ENCODE data around the gene GRB2.
"Not testable (repeated sequence)": the region's sequence is repeated elsewhere in the genome, so short reads cannot be mapped to it uniquely, and the experiment has no call there.

Gene GRB2

GRCh38 chr17:75440738-75441448 is 35.4 kb upstream of the GRB2 start:
- Histone ChIP-seq H3K9me3 (no peaks in the 10 kb centered on the region), H3K9ac (peak overlapping the region; percentile 32; the same call in 1 of the 2 replicates), H3K27ac (no peak overlapping the region), H3K4me2 (peak overlapping the region; percentile 50), H3K36me3 (no peaks in the 10 kb centered on the region), H4K20me1 (no peaks in the 10 kb centered on the region), H3K27me3 (no peaks in the 10 kb centered on the region), H3K4me3 (no peak overlapping the region), H3K4me1 (peaks cover 51% of the 10 kb centered on the region)
- TF ChIP-seq Cebpa-rat (IDR thresholded peaks at IDR 0.05): no peak

- Histone ChIP-seq H3K4me3 (no peak overlapping the region), H3K27me3 (no peaks in the 10 kb centered on the region), H3K4me1 (peaks cover 49% of the 10 kb centered on the region), H3K9ac (no peak overlapping the region), H3K4me2 (no peak overlapping the region), H4K20me1 (no peaks in the 10 kb centered on the region), H3K9me3 (no peaks in the 10 kb centered on the region), H3K27ac (no peak overlapping the region), H3K36me3 (no peaks in the 10 kb centered on the region)
- no peak for TF ChIP-seq Cebpa-rat (IDR thresholded peaks at IDR 0.05)
Observed at GRCh38 chr17:75439287-75439686, 33.8 kb upstream of the GRB2 start.

GRCh38 chr17:75437404-75437803 is 31.9 kb upstream of the GRB2 start:
- not testable (repeated sequence) for H3K9me3 ChIP-seq, H3K36me3 ChIP-seq, H3K9ac ChIP-seq, H3K27me3 ChIP-seq, H4K20me1 ChIP-seq, H3K27ac ChIP-seq, H3K4me3 ChIP-seq, H3K4me2 ChIP-seq
- peaks cover 53% of the 10 kb centered on the region for H3K4me1 ChIP-seq

GRCh38 chr17:75434433-75434832 is 29.0 kb upstream of the GRB2 start:
- H3K4me3 ChIP-seq, H3K27me3 ChIP-seq, H3K27ac ChIP-seq, H3K9me3 ChIP-seq, H3K9ac ChIP-seq, H4K20me1 ChIP-seq, H3K4me2 ChIP-seq, H3K36me3 ChIP-seq: not testable (repeated sequence)
- H3K4me1 ChIP-seq: peaks cover 65% of the 10 kb centered on the region

- H3K4me3 ChIP-seq: no peak overlapping the region
- H3K27ac ChIP-seq: no peak overlapping the region
- peak overlapping the region; percentile 5; the same call in 1 of the 2 replicates for H3K4me2 ChIP-seq
- H3K36me3 ChIP-seq: no peaks in the 10 kb centered on the region
- no peak for TF ChIP-seq Cebpa-rat (IDR thresholded peaks at IDR 0.05)
- peaks cover 76% of the 10 kb centered on the region for H3K4me1 ChIP-seq
- H3K9me3 ChIP-seq: no peaks in the 10 kb centered on the region
- H4K20me1 ChIP-seq: no peaks in the 10 kb centered on the region
- H3K27me3 ChIP-seq: no peaks in the 10 kb centered on the region
- H3K9ac ChIP-seq: no peak overlapping the region
Observed at GRCh38 chr17:75433218-75433783, 27.8 kb upstream of the GRB2 start.

- H3K36me3 ChIP-seq: no peaks in the 10 kb centered on the region
Observed at GRCh38 chr17:75430159-75430974, 24.9 kb upstream of the GRB2 start.

GRCh38 chr17:75428543-75429469 is 23.3 kb upstream of the GRB2 start:
- Histone ChIP-seq H3K27ac (peak overlapping the region; percentile 81), H3K4me2 (peak overlapping the region; percentile 47), H3K9ac (peak overlapping the region; percentile 54; the same call in 1 of the 2 replicates)

More at GRCh38 chr17:75430159-75430974, 24.9 kb upstream of the GRB2 start:
- Histone ChIP-seq H3K9ac (peak overlapping the region; percentile 26; the same call in 1 of the 2 replicates), H3K4me2 (peak overlapping the region; percentile 49), H3K9me3 (no peaks in the 10 kb centered on the region), H3K4me3 (no peak overlapping the region), H3K4me1 (peaks cover 90% of the 10 kb centered on the region), H3K27me3 (no peaks in the 10 kb centered on the region), H4K20me1 (no peaks in the 10 kb centered on the region), H3K27ac (peak overlapping the region; percentile 81)
- TF ChIP-seq Cebpa-rat (IDR thresholded peaks at IDR 0.05): no peak

GRCh38 chr17:75418531-75418930 is 13.1 kb upstream of the GRB2 start:
- Histone ChIP-seq H3K36me3 (no peaks in the 10 kb centered on the region), H4K20me1 (no peaks in the 10 kb centered on the region), H3K9ac (no peak overlapping the region), H3K4me3 (no peak overlapping the region), H3K4me2 (0 out of 2 replicates have a peak overlapping the region, but pooled peaks have one; percentile 17), H3K27me3 (no peaks in the 10 kb centered on the region), H3K4me1 (peaks cover 39% of the 10 kb centered on the region), H3K27ac (no peak overlapping the region), H3K9me3 (no peaks in the 10 kb centered on the region)
- no peak for TF ChIP-seq Cebpa-rat (IDR thresholded peaks at IDR 0.05)

More at GRCh38 chr17:75428543-75429469, 23.3 kb upstream of the GRB2 start:
- no peaks in the 10 kb centered on the region for H3K9me3 ChIP-seq
- no peaks in the 10 kb centered on the region for H3K27me3 ChIP-seq
- no peak overlapping the region for H3K4me3 ChIP-seq
- peaks cover 85% of the 10 kb centered on the region for H3K4me1 ChIP-seq
- no peak for TF ChIP-seq Cebpa-rat (IDR thresholded peaks at IDR 0.05)
- H3K36me3 ChIP-seq: no peaks in the 10 kb centered on the region
- H4K20me1 ChIP-seq: no peaks in the 10 kb centered on the region

- no peak overlapping the region for H3K4me3 ChIP-seq
- H3K36me3 ChIP-seq: no peaks in the 10 kb centered on the region
- H3K27ac ChIP-seq: no peak overlapping the region
- H3K9me3 ChIP-seq: no peaks in the 10 kb centered on the region
- no peaks in the 10 kb centered on the region for H4K20me1 ChIP-seq
- no peaks in the 10 kb centered on the region for H3K27me3 ChIP-seq
- H3K4me2 ChIP-seq: no peak overlapping the region
- no peak overlapping the region for H3K9ac ChIP-seq
- TF ChIP-seq Cebpa-rat (IDR thresholded peaks at IDR 0.05): no peak
- H3K4me1 ChIP-seq: peaks cover 47% of the 10 kb centered on the region
Observed at GRCh38 chr17:75417054-75417580, 11.6 kb upstream of the GRB2 start.
